SK-N-MC (cell line): ENCODE data around the gene PSMD13.
A peak's percentile ranks its signal among the peaks of the same experiment; 100 is the strongest.

Source experiments
- DNase-seq: peaks from one replicate; pipeline ENCODE4 v3.0.0-alpha.2; 2011; ENCODE audit warnings: low read depth, low spot score
- H3K27ac ChIP-seq: fragments of 200-600 bp; sonication (generic); 2 replicates; pipeline ENCODE4 v1.5.1; 2016; ENCODE audit warnings: mixed run types
- H3K36me3 ChIP-seq: fragments of 200-600 bp; sonication (generic); 2 replicates; pipeline ENCODE4 v1.6.1; 2017; ENCODE audit warnings: antibody characterized with exemption, low read length, mixed read lengths; ENCODE audit not compliant: insufficient read depth
- H3K4me3 ChIP-seq: fragments of 200-600 bp; sonication (generic); 2 replicates; pipeline ENCODE4 v1.5.1; 2016
- H3K9ac ChIP-seq: fragments of 200-600 bp; sonication (generic); 2 replicates; pipeline ENCODE4 v1.8.0; 2017; ENCODE audit warnings: mixed run types, mixed read lengths; ENCODE audit not compliant: insufficient read length
- H3K9me3 ChIP-seq: fragments of 200-600 bp; sonication (generic); 2 replicates; pipeline ENCODE4 v1.6.1; 2017; ENCODE audit warnings: low read depth, mild to moderate bottlenecking, antibody characterized with exemption, low read length, moderate library complexity, mixed read lengths
- EZH2 ChIP-seq: fragments of 200-600 bp; sonication (generic); IDR thresholded peaks from one replicate; pipeline ENCODE4 v1.6.1; 2017; ENCODE audit warnings: antibody characterized with exemption
- FOXP2 ChIP-seq: optimal IDR thresholded peaks from 2 replicates; pipeline ENCODE3; 2011; ENCODE audit warnings: mild to moderate bottlenecking, moderate library complexity; ENCODE audit not compliant: insufficient read depth; ENCODE audit errors: extremely low read length, control extremely low read depth
- POLR2AphosphoS5 ChIP-seq: IDR thresholded peaks from 2 replicates; pipeline ENCODE4 v1.6.1; 2012; ENCODE audit warnings: mild to moderate bottlenecking, low read depth, low read length, borderline replicate concordance

Gene PSMD13

DNA sequence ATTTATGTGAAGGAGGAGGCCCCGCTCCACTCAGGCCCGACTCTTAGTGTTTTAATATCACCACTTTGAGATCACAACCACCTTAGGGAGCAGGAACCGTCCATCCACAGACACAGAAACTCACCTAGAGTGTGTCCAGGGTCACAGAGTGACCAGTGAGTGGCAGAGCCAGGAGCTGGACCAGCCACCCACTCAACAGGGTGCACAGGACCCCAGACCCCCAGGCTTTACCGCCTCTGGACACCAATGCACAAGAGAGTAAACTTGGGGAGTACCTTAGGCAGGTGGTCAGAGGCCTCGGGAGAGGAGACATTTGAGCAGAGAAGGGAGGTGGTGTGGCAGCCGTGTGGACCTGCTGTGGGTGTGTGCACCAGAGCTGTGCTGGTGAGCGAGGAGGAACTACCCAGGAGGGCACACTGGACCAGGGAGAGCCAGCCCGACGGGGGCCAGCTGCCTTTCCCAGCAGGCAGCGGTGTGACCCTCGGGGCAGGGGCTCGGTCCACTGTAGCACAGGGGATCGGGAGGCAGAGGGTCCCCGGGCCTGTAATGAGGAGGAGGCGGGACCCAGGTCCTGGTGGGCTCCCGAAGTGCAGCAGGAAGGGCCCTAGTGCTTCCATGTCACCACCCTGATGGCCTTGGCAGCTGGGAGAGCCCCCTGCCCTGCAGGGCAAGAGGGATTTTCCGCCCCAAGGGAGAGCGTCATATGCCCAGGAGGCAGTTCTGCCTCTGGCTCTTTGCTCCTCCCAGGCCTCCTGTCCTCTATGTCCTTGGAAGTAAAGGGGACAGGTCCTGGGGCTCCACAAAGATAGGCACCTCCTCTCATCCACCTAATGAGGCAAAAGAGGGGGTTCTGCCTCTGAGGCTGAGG lies 33.9 kb downstream of the PSMD13 start:
- Histone ChIP-seq H3K27ac (no peak overlapping the region), H3K4me3 (no peak overlapping the region), H3K9me3 (0 out of 2 replicates have a peak, but pooled peaks cover 2% of the 10 kb centered on the region), H3K36me3 (no peaks in the 10 kb centered on the region), H3K9ac (no peak overlapping the region)
- no peak for DNase-seq
- TF ChIP-seq POLR2AphosphoS5: no peak
- TF ChIP-seq FOXP2: no peak
- no peak for TF ChIP-seq EZH2

DNA sequence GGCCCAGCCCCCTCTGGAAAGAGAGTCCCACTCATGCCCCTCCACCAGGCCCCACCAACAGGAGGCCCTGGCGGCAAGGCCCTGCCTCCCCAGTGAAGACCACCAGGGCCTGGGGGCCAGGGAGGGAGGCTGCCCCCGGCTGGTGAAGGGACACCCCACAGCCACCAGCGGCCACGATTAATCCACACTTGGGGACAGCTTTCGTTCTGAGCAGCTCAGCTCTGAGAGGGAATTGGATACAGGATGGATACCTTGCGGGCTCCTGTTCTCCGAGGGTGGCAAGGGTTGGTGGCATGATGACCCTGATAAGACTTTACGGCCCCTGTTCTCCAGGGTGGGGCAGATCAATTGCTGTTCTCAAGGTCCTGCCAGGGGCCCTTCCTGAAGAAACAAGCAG lies 34.5 kb downstream of the PSMD13 start:
- Histone ChIP-seq H3K36me3 (no peaks in the 10 kb centered on the region), H3K9ac (no peak overlapping the region), H3K4me3 (no peak overlapping the region), H3K9me3 (peaks cover 2% of the 10 kb centered on the region; the same call in 1 of the 2 replicates), H3K27ac (no peak overlapping the region)
- TF ChIP-seq EZH2 (no peak), FOXP2 (no peak), POLR2AphosphoS5 (no peak)
- no peak for DNase-seq

- Histone ChIP-seq H3K9me3 (no peaks in the 10 kb centered on the region; the same call in 1 of the 2 replicates), H3K36me3 (no peaks in the 10 kb centered on the region), H3K9ac (no peak overlapping the region), H3K27ac (no peak overlapping the region), H3K4me3 (no peak overlapping the region)
- TF ChIP-seq EZH2 (no peak), POLR2AphosphoS5 (no peak), FOXP2 (no peak)
- no peak for DNase-seq
Measured at GRCh38 chr11:272195-272930, 35.6 kb downstream of the PSMD13 start.

DNA sequence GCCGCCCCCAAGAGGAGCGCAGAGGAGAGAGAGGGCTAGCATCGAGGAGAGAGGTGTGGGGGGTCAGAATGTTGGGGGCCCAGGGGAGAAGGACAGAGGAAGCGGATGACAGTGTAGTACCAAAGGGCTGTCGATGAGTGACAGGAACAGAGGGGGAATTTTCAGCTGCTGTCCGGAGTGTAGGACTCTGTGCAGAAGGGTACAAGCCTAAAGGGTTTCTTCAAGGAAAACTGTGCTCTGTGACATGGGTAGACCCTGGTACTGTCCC lies 36.1 kb downstream of the PSMD13 start:
- Histone ChIP-seq H3K36me3 (no peaks in the 10 kb centered on the region), H3K9ac (no peak overlapping the region), H3K27ac (no peak overlapping the region), H3K4me3 (no peak overlapping the region), H3K9me3 (no peaks in the 10 kb centered on the region; the same call in 1 of the 2 replicates)
- TF ChIP-seq FOXP2 (no peak), POLR2AphosphoS5 (no peak), EZH2 (no peak)
- DNase-seq: no peak

DNA sequence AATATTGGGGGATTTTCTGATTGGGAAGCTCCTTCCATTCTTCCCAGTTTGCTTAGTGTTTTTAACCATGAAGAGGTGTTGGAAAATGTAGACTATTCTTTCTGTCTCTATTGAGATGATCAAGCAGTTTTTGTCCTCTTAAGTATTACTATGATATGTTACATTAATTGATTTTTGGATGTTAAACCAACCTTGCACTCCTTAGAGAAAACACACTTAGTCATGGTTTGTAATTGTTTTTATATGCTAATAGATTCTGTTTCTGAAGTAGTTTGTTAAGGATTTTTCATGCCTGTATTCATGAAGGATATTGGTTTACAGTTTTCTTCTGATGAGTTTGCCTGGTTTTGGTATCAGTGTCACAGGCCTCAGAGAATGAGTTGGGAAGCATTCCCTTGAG lies 39.4 kb downstream of the PSMD13 start:
- no peak for DNase-seq
- no peak overlapping the region for H3K9ac ChIP-seq

GRCh38 chr11:278001-278951 lies 41.5 kb downstream of the PSMD13 start, which contains the start of gene NLRP6:
Gene NLRP6, plus strand, starts transcription at chr11:278407. Its CDS starts 163 bp downstream, at chr11:278570.
- H3K9ac ChIP-seq: no peak within 1 kb of the TSS
- H3K36me3 ChIP-seq: no peaks in the 10 kb centered on the region
- H3K4me3 ChIP-seq: no peak within 1 kb of the TSS
- DNase-seq: no peak
- no peak within 1 kb of the TSS for H3K27ac ChIP-seq
- no peak for TF ChIP-seq EZH2
- H3K9me3 ChIP-seq: no peaks in the 10 kb centered on the region; the same call in 1 of the 2 replicates

More for the DNA sequence above, 39.4 kb downstream of the PSMD13 start:
- Histone ChIP-seq H3K27ac (no peak overlapping the region), H3K9me3 (no peaks in the 10 kb centered on the region; the same call in 1 of the 2 replicates), H3K4me3 (no peak overlapping the region), H3K36me3 (no peaks in the 10 kb centered on the region)
- TF ChIP-seq EZH2: no peak
- no peak for TF ChIP-seq FOXP2
- no peak for TF ChIP-seq POLR2AphosphoS5

DNA sequence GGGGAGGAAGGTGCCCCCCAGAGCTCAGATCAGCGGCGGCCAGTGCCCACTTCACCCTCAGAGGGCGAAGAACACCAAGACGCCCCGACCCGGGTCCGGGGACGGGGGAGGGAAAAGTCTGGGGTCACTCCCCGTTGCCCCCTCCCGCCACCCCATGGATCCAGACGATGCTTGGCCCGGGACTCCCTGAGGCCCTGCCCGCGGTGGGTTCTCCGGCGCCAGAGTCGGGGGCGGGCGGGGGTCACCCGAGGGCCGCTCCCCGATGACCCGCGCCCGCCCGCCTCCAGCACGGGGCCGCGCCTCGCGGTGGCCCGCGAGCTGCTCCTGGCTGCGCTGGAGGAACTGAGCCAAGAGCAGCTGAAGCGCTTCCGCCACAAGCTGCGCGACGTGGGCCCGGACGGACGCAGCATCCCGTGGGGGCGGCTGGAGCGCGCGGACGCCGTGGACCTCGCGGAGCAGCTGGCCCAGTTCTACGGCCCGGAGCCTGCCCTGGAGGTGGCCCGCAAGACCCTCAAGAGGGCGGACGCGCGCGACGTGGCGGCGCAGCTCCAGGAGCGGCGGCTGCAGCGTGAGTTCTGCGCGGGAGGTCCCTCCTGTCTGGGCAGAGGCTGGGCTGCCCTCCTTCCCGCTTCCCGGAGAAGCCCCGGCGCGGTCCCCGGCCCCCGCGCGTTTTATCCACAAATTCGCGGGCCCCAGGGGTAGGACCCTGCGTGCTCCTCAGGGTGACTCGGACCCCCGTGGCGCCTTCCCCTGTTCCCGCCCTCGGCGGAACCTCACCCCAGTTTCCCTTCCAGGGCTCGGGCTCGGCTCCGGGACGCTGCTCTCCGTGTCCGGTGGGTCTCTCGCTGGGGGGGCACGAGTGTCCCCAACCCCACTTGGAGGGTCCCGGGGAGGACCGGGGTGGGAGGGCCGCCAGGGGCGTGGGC lies 42.5 kb downstream of the PSMD13 start:
- H3K4me3 ChIP-seq: peak overlapping the region; percentile 40
- H3K9ac ChIP-seq: no peak overlapping the region
- TF ChIP-seq POLR2AphosphoS5 (no peak), EZH2 (no peak), FOXP2 (no peak)
- H3K27ac ChIP-seq: no peak overlapping the region
- no peak for DNase-seq
- no peaks in the 10 kb centered on the region; the same call in 1 of the 2 replicates for H3K9me3 ChIP-seq
- H3K36me3 ChIP-seq: no peaks in the 10 kb centered on the region
